ENCODE measurements around the gene CAMTA1.

DNA sequence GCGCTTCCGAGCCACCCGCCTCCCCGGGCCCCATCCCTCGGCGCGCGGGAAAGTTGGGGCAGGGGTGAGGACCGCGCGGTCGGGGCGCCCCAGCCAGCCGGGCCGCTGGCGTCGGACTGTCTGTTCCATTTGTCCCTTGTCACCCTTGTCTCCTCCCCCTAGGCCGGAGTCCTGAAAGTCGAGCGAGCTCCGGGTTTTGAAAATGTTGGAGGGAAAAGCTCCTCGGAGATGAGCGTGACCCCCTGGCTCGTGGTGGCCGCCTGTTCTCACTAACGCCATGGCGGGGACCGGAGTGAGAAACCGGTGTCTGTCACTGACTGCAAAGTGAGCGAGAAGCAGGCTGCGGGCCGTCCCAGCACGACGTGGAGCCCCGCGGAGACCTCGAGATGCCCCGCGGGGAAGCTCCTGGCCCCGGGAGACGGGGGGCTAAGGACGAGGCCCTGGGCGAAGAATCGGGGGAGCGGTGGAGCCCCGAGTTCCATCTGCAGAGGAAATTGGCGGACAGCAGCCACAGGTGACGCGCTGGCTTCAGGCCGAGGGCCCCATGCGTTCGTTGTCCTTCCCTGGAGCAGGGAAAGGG is 999.3 kb downstream of the CAMTA1 start:
- TF ChIP-seq CBX8 (IDR thresholded peaks at IDR 0.05; ENCODE audit: borderline replicate concordance, extremely low read depth, low read depth, low read length, poor library complexity, severe bottlenecking) (no peak), THRAP3 (IDR thresholded peaks at IDR 0.05; ENCODE audit: borderline replicate concordance) (no peak), POLR2AphosphoS5 (IDR thresholded peaks at IDR 0.05; ENCODE audit: control insufficient read depth, insufficient read depth, low read depth, low read length) (no peak), BRD4 (IDR thresholded peaks at IDR 0.05) (no peak), POLR2A (conservative IDR thresholded peaks at IDR 0.05) (no peak), GATAD2A (IDR thresholded peaks at IDR 0.05) (no peak), RBM25 (IDR thresholded peaks at IDR 0.05; ENCODE audit: low read depth, low read length, severe bottlenecking) (no peak), ZBTB8A (IDR thresholded peaks at IDR 0.05; ENCODE audit: partially characterized antibody) (no peak), CTCF (IDR thresholded peaks at IDR 0.05 in 2 of 3, conservative IDR thresholded peaks at IDR 0.05 in 1 of 3; ENCODE audit: insufficient read depth in 2 of 3, low read depth in 1 of 3, low read length in 3 of 3) (no peak)
